MCF 10A (cell line): ENCODE results near the gene ZNF524. TPM values are rescaled to one million over a fixed set of nuclear protein-coding genes. Genes with fewer than 3 reads are reported as not detected.

Source experiments
- BruUV-seq: library from RNA; stranded (reverse); fragments of 400-500 nt; replicated peaks from 2 replicates; lab custom pipeline; 2021; lab: Mats Ljungman, UMichigan
- CTCF ChIA-PET: fragments of 300-600 bp; sonication (Branson Sonifier 250); formaldehyde crosslinking; extraction: SDS; loops from one replicate; lab custom pipeline; 2021; ENCODE audit warnings: antibody characterized with exemption, inconsistent platforms; lab: Yijun Ruan, JAX
- POLR2A ChIA-PET: fragments of 300-600, 350-650 bp; sonication (Branson Sonifier 250); formaldehyde crosslinking; extraction: SDS; loops from one replicate; lab custom pipeline; 2020; ENCODE audit warnings: antibody characterized with exemption, inconsistent platforms; lab: Yijun Ruan, JAX
- DNase-seq: peaks from one replicate; pipeline ENCODE4 v3.0.0-alpha.2; 2018; ENCODE audit not compliant: unreplicated experiment
- H3K27ac Mint-ChIP-seq: one replicate; pipeline ENCODE4 v1.8.0; 2022; ENCODE audit warnings: mild to moderate bottlenecking, low read depth, mixed read lengths; ENCODE audit not compliant: unreplicated experiment
- H3K27me3 Mint-ChIP-seq: one replicate; pipeline ENCODE4 v1.8.0; 2022; ENCODE audit warnings: mixed read lengths; ENCODE audit not compliant: insufficient read depth, unreplicated experiment
- H3K36me3 Mint-ChIP-seq: one replicate; pipeline ENCODE4 v1.8.0; 2022; ENCODE audit warnings: mild to moderate bottlenecking, moderate library complexity, mixed read lengths; ENCODE audit not compliant: insufficient read depth, unreplicated experiment
- H3K4me1 Mint-ChIP-seq: one replicate; pipeline ENCODE4 v1.8.0; 2022; ENCODE audit warnings: mixed read lengths; ENCODE audit not compliant: insufficient read depth, unreplicated experiment
- H3K4me3 Mint-ChIP-seq: one replicate; pipeline ENCODE4 v1.8.0; 2022; ENCODE audit warnings: mild to moderate bottlenecking, moderate library complexity, mixed read lengths; ENCODE audit not compliant: unreplicated experiment
- H3K9me3 Mint-ChIP-seq: one replicate; pipeline ENCODE4 v1.8.0; 2022; ENCODE audit warnings: mixed read lengths; ENCODE audit not compliant: unreplicated experiment
- intact Hi-C: fragments of 100-400 bp; cut with micrococcal nuclease; formaldehyde crosslinking; loops from 2 replicates; pipeline ENCODE4 v1.14.1; 2022
- total RNA-seq: library from RNA; stranded (reverse); gene quantifications from 2 replicates; pipeline ENCODE4 v1.2.3, GENCODE V29; 2022
- TF ChIP-seq, protein P1 (sequence below): fragments of 200-600 bp; IDR thresholded peaks from one replicate; pipeline ENCODE4 v1.8.0; 2022; ENCODE audit warnings: antibody characterized with exemption, mild to moderate bottlenecking; ENCODE audit not compliant: unreplicated experiment

Gene ZNF524
- total RNA-seq, 1 experiment from 2014 or later = 17.6 TPM

- Mint-ChIP-seq H3K9me3 (no peaks in the 10 kb centered on the region), H3K4me1 (peaks cover 18% of the 10 kb centered on the region), H3K36me3 (peaks cover 59% of the 10 kb centered on the region), H3K27me3 (no peaks in the 10 kb centered on the region), H3K4me3 (peak overlapping the region; percentile 82), H3K27ac (peak overlapping the region; percentile 94)
- DNase-seq = no peak
- BruUV-seq = no TSS peak
- CTCF ChIA-PET = interaction anchor here (0.5 to 1.5 kb wide), 3 partner anchors 12 to 15 kb away, joined by 3 to 4 read pairs (median 3); no protein-coding TSS in a partner anchor
- TF ChIP-seq, protein P1, sequence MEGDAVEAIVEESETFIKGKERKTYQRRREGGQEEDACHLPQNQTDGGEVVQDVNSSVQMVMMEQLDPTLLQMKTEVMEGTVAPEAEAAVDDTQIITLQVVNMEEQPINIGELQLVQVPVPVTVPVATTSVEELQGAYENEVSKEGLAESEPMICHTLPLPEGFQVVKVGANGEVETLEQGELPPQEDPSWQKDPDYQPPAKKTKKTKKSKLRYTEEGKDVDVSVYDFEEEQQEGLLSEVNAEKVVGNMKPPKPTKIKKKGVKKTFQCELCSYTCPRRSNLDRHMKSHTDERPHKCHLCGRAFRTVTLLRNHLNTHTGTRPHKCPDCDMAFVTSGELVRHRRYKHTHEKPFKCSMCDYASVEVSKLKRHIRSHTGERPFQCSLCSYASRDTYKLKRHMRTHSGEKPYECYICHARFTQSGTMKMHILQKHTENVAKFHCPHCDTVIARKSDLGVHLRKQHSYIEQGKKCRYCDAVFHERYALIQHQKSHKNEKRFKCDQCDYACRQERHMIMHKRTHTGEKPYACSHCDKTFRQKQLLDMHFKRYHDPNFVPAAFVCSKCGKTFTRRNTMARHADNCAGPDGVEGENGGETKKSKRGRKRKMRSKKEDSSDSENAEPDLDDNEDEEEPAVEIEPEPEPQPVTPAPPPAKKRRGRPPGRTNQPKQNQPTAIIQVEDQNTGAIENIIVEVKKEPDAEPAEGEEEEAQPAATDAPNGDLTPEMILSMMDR = no peak
- POLR2A ChIA-PET = interaction anchor here (0.7 to 3.0 kb wide), 11 partner anchors 8 to 1194 kb away, joined by 3 to 25 read pairs (median 6); partner anchors contain the start of genes FIZ1, LENG8, TMEM238 and U2AF2
- intact Hi-C loops = loop anchor here (1.0 kb wide), 2 partner anchors 11 to 43 kb away; partner anchors contain the start of gene FIZ1
These were observed 42.3 kb downstream of the ZNF524 start for GRCh38 chr19:55642153-55643002.

DNA sequence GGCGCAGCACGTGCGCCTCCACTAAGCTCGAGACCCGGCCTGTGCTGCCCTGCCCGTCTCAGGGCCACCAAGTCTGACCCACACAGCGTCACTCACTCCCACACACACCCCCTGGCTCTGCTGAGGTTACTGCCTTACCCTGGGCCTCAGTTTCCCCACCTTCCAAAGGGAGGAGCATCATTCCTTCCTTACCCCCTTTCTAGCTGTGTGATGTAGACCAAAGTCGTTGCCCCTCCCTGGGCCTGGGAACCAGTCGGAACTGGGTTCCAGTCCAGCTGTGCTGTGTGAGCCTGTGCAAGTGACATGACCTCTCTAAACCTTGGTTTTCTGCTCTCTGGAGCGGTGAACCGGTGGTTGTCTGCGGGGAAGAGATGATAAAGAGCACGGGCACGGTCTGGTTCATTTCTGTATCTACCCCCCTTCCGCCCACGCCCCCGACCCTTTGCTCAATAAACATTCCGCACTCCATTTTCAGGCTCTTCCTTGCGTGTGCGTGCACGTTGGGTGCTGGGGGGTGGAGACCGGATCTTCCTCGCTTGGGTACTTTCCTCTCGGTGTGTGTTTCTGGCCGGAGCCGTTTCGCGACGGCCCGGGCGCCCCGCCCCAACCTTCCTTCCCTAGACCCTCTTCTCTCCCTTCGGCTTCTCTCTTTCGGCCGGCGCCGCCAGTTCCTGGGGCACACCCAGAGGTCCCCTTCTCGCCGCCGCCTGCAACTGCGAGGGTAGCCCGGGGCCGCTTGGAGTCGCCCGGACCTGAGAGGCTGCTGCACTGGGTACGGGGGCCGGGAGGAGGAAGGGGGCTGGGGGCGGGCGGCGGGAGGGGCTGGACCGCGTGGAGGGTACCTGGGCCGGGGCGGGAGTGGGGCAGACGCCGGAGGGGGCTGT, 43.2 kb downstream of the ZNF524 start, which contains the start of gene ZNF581:
Gene ZNF581 (plus strand): TSS at position 647 of the 884 bp plus-strand sequence. CDS start 923 bp downstream, outside the sequence.
- intact Hi-C loops = loop anchor here (1.0 kb wide), 1 partner anchor 10 kb away; no protein-coding TSS in a partner anchor
- Mint-ChIP-seq H3K36me3 (peaks cover 60% of the 10 kb centered on the region), H3K27me3 (no peaks in the 10 kb centered on the region), H3K4me3 (peak within 1 kb of the TSS; percentile 82), H3K4me1 (peaks cover 18% of the 10 kb centered on the region), H3K9me3 (no peaks in the 10 kb centered on the region), H3K27ac (peak within 1 kb of the TSS; percentile 94)
- TF ChIP-seq, protein P1 = no peak
- no TSS peak for BruUV-seq
- peak; percentile 79 for DNase-seq
- ChIA-PET POLR2A (interaction anchor here (0.6 to 3.0 kb wide), 13 partner anchors 9 to 1194 kb away, joined by 3 to 25 read pairs (median 5); partner anchors contain the start of genes FIZ1, LENG8, TMEM238 and U2AF2), CTCF (interaction anchor here (0.7 to 2.7 kb wide), 4 partner anchors 11 to 16 kb away, joined by 3 to 11 read pairs (median 4); no protein-coding TSS in a partner anchor)

DNA sequence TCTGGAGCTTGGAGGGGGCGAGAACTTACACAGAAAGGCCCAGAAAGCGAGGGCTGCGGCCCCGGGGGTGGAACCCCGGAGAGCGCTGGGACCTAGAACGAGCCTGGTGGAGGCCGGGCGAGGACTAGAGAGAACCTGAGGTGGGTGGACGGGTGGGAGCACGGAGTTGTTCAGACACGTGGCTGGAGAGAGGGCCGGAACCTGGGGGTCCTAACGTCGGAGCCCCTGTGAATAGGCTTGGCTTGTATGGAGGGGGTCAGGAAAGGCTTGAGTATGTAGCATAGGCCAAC, 43.7 kb downstream of the ZNF524 start:
- TF ChIP-seq, protein P1 = no peak
- intact Hi-C loops = loop anchor here (1.0 kb wide), 1 partner anchor 9 kb away; no protein-coding TSS in a partner anchor
- peaks cover 54% of the 10 kb centered on the region for H3K36me3 Mint-ChIP-seq
- no peak for DNase-seq
- peaks cover 18% of the 10 kb centered on the region for H3K4me1 Mint-ChIP-seq
- POLR2A ChIA-PET = interaction anchor here (1.0 to 3.0 kb wide), 5 partner anchors 10 to 1195 kb away, joined by 3 to 25 read pairs (median 6); partner anchors contain the start of genes FIZ1 and LENG8
- no TSS peak for BruUV-seq
- H3K9me3 Mint-ChIP-seq = no peaks in the 10 kb centered on the region
- H3K27me3 Mint-ChIP-seq = no peaks in the 10 kb centered on the region
- H3K4me3 Mint-ChIP-seq = peak overlapping the region; percentile 82
- CTCF ChIA-PET = interaction anchor here (0.7 to 2.7 kb wide), 3 partner anchors 11 to 13 kb away, joined by 3 to 11 read pairs (median 3); no protein-coding TSS in a partner anchor
- peak overlapping the region; percentile 94 for H3K27ac Mint-ChIP-seq
